Measurements from ENCODE around the gene WDR91. TPM values are rescaled to one million over a fixed set of nuclear protein-coding genes. Genes with fewer than 3 reads are reported as not detected.

Gene WDR91
- 15.0 TPM for total RNA-seq
- long read RNA-seq, full-length matches to known transcripts = 16 of 35 reads
- long read RNA-seq, partial matches to known transcripts = 12 of 35 reads
- long read RNA-seq, other reads (novel, unspliced or antisense) = 7 of 35 reads

- DNase-seq (ENCODE audit: low spot score) = peak; percentile 99
Measured at GRCh38 chr7:135211179-135211945, at the start of gene WDR91. TSS of gene WDR91 (minus strand) at chr7:135211526. CDS start at chr7:135211502, 24 bp downstream.

DNA sequence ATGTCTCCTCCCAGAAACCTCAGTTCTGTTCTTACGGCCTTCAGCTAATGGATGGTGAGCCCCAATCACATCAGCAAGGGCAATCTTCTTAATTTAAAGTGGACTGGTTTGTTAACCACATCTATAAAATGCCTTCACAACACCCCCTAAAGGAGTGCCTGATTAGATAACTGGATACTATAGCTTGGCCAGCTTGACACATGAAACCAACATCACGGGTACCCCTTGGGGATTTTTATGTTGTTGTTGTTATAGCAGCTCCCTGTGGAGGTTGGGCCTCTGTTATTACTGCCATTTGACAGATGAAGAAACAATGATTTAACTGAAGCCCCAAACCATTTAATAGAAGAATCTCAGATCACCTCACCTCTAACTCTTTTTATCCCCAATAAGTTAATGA is 49.1 kb upstream of the WDR91 start:
- DNase-seq (ENCODE audit: low spot score) = no peak

- no peak for DNase-seq (ENCODE audit: low spot score)
Measured at GRCh38 chr7:135259702-135260101, 48.4 kb upstream of the WDR91 start.

DNA sequence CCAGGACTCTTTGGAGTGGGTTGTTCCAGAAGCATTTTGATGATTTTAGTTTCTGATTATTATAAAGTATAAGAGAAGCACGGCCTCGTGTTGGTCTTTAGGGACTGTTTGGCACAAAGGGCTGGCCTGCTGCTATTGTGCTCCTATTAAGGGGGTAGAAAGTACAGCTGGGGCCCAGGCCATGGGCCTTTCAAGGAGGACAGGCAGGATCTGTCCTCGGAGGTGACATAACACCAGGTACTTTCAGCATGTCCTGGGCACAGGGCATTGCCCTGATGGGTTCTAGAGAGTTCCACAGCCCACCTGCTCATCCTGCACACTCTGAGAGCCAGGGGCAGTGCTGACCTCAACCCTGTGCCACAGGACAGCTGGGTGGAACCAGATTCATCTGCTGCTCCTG is 47.3 kb upstream of the WDR91 start:
- peak; percentile 74 for DNase-seq (ENCODE audit: low spot score)

DNA sequence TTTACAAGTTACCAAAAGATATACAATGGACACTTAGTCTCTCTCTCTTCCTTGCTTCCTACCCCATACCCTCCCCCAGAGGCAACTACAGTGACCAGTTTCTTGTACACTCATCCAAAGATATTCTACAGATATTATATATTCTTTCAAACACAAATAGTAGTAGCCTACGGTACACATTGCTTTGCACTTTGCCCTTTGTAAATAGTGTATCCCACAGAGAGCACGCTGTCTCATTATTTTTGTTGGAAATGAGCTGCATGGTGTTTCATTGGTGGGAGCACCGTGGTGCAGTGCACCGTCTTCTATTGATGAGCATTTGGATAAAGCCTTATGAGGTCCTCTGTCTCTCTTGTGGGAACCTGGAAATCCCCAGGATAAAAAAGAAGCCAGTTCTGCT is 46.5 kb upstream of the WDR91 start:
- DNase-seq (ENCODE audit: low spot score) = no peak

DNA sequence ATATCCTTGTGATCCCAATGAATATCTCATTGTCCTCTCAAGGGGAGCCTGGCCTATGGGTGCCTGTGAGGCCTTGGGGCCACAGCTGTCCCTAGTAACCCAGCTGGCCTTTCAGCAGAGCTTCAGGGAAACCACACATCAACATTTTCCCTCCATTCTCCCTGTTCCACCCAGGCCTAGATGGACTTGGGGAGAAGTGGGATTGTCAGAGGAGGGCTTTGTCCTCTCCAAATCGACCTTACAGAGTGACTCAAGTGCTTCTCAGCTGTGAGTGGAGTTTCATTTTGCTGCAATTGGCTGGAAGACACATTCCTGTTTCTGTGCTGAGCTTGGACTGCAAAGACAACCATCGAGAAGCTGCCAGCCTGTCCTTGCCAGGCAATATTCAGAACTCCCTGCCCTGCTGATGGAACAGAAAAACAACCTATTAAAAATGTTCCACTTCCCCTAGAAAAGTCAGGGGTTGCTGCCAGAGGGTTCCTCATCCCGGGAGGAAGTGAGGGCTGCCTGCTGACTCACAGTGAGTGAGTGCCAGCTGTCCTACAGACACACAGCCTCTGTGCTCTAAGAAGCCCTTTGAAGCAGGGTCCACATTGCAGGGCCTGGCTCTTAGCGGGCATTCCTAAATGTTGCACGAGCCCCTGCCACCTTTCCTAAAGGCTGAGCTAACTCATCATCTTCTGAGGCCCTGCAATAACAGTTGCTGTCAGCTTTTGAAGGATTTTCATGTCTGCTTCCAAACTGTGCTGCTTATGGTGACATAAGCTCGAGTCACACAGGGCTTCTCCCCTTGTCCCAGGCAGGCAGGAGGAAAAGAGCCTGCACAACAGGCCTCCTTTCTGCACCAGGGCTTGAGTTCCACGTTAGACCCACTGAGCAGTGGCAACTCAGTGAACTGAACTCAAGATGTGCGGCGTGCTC is 42.8 kb upstream of the WDR91 start:
- peak; percentile 89 for DNase-seq (ENCODE audit: low spot score)

- peak; percentile 55 for DNase-seq (ENCODE audit: low spot score)
Measured at GRCh38 chr7:135251496-135252391, 40.4 kb upstream of the WDR91 start.

- DNase-seq (ENCODE audit: low spot score) = no peak
Measured at GRCh38 chr7:135248546-135248945, 37.2 kb upstream of the WDR91 start.

GRCh38 chr7:135247746-135248471 is 36.6 kb upstream of the WDR91 start:
- peak; percentile 57 for DNase-seq (ENCODE audit: low spot score)

- peak; percentile 68 for DNase-seq (ENCODE audit: low spot score)
Measured at GRCh38 chr7:135246191-135246825, 35.0 kb upstream of the WDR91 start.

DNA sequence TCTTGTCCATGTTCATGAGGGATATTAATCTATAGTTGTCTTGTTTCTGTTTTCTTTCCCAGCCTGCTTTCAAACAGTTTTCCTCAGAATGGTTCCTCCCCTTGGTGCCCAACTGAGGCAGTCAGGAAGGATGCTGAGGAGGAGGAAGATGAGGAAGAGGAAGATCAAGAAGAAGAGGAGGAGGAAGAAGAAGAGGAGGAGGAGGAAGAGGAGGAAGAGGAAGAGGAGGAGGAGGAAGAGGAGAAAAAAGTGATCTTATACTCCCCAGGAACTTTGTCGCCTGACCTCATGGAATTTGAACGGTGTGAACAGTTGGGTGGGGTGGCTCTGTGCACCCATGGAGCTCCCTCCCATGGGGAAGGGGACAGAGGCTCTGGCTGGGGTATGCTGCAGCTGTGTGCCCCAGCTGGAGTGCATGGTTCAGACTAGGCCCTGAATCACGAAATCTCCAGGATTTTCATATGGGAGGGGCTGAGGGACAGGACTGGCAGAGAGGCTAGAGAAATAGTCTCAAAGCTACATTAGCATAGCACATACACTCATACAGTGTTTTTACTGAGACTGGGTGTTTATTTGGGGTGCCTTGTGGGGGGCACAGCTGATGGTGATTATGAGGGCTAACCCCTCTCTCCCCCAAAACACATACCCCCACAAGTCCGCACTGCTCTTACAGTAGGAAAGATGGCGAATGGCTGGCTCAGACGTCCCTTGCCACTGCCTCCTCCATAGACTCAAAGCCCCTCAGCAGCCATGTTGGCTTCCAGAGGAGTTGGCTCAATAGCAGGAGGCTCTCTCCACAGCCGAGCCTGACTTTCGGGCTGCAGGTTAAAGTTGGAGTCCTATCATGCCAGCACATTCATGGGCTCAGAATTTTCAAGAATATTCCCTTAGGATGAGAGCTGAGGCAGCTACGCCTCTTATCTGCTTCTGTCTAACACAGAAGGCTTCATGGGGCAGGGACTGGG is 34.2 kb upstream of the WDR91 start:
- DNase-seq (ENCODE audit: low spot score) = peak; percentile 59

DNA sequence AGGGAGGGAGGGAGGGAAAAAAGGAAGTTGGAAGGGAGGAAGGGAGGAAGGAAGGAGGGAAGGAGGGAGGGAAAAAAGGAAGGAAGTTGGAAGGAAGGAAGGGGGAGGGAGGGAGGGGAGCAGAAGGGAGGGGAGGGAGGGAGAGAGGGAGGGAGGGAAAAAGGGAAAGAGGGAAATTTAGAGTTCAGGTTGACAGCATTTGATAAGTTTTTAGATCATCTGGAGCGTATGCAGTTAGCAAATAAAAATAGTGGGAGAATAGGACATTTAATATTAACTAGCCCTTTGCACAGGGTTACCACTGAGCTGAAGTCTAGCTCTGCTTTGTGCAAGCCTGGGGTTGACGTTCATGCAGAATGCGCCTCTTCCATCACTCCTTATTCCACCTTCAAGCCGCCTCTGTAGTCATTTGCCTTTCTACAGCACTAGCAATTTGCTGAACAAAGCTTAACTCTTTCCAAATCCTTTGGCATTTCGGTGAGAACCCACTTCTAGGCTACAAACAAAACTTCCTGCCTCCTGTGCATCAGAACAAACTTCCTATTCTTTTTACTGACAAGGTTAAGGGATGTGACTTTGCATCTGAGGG is 30.9 kb upstream of the WDR91 start:
- DNase-seq (ENCODE audit: low spot score) = no peak

DNA sequence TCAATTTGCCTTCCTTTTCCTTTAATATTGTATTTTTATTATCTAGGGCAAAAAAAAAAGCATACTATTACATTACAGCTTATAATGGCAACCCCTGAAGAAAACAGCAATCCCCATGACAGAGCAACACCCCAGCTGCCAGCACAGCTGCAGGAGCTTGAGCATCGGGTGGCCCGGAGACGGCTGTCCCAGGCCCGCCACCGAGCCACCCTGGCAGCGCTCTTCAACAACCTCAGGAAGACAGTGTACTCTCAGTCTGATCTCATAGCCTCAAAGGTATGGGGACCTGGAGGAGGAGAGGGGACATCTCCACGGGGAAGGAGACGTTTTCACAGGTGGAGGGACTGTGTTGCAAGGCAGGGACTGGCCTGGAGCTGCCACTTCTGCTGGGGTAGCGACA is 29.1 kb upstream of the WDR91 start:
- DNase-seq (ENCODE audit: low spot score) = no peak

- no peak for DNase-seq (ENCODE audit: low spot score)
Measured at GRCh38 chr7:135239263-135239662, 27.9 kb upstream of the WDR91 start.

DNA sequence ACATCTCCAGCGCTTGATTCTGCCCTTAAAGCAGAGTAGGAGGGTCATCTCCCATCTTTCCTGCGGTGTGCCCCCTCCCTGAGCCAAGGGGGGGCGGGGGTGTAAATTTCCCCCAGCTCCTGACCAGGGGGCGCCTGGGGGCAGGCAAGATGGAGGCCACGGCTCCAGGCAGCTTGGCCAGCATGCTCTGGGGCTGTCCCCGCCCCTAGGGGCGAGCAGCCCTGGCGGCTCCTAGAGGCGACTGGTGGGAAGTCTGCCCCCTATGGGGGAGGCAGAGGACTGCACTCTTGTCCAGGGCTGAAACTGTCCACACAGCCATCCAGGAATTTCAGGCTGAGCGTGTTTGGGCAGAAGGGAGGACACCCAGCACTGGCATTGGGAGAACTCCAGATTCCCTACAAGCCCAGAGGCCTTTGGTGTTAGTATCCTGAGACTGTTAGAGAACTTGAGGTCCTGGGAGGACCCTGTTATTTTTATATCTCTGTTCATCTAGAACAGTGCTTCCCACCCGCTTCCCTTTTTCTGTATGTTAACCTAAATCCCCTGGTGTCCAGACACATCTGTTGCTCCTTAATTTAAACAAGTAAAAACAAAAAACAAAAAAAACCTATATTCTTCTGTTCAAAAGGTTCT is 26.9 kb upstream of the WDR91 start:
- DNase-seq (ENCODE audit: low spot score) = no peak

- DNase-seq (ENCODE audit: low spot score) = no peak
Measured at GRCh38 chr7:135236727-135237126, 25.4 kb upstream of the WDR91 start.

- no peak for DNase-seq (ENCODE audit: low spot score)
Measured at GRCh38 chr7:135235841-135236240, 24.5 kb upstream of the WDR91 start.

DNA sequence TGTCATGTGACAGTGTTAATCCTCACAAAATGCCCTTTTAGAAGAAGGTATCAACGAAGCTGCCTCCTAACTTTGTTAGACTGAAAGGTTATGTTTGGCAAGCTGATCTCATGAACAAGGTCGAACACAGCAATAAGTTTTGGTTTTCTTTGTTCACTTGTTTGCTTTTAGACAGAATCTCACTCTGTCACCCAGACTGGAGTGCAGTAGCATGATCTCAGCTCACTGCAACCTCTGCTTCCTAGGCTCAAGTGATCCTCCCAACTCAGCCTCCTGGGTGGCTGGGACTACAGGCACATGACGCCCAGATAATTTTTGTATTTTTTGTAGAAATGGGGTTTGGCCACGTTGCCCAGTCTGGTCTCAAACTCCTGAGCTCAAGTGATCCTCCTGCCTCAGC is 23.4 kb upstream of the WDR91 start:
- DNase-seq (ENCODE audit: low spot score) = no peak
